Measurements from ENCODE around the gene EAF1.

EAF1 gene

DNA sequence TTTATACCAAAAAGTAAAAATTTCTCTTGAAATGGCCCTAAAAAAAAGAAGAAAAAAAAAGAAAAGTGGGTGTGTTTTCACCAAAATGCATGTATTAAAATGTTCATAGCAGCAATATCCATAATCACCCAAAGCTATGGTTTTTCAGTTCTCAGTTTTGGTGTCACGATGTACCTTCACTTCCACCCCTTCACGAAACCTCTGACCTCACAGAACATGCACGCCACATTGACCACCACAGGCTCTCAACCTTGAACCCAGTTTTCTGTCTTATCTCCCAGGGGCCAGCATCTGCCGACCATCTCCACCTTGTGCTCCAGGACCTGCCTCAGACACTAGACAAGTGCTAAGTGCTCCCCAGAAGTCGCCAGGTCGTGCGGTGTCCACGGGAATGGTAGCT is 63.7 kb downstream of the EAF1 start:
- no peak overlapping the region for H3K27ac Mint-ChIP-seq
- ATAC-seq (replicated peaks), result peak in 1 of 2 donors; percentile 20

More for the DNA sequence above, 63.7 kb downstream of the EAF1 start:
- DNase-seq, result no peak
- no peaks in the 10 kb centered on the region for H3K27me3 Mint-ChIP-seq
- no peaks in the 10 kb centered on the region for H3K9me3 Mint-ChIP-seq
- no peak overlapping the region for H3K4me3 Mint-ChIP-seq
- H3K36me3 Mint-ChIP-seq, result peaks cover under 1 to 12% of the 10 kb centered on the region in 2 donors
- peaks cover 0 to 2% of the 10 kb centered on the region in 2 donors for H3K4me1 Mint-ChIP-seq

Measured in stimulated activated naive B cell treated with anti-CD40 and anti-IgM and Interleukin-4, amounts not matched to agents 10 μg/mL and 1 μg/mL and 100 μg/mL, for 72 hours (primary cell).